Upper lobe of left lung (tissue), 6 donors: ENCODE data around the gene FOCAD. TPM values are rescaled to one million over a fixed set of nuclear protein-coding genes. Genes with fewer than 3 reads are reported as not detected.

Source experiments
- ATAC-seq, 2 donors: fragments of 200-7000 bp; cut with Tn5 transposase; one replicate each; pipeline ENCODE4 v1.9.1; 2022; ENCODE audit warnings: mild to moderate bottlenecking in 2 of 2, moderate library complexity in 2 of 2; ENCODE audit not compliant: low FRiP score in 2 of 2
- DNase-seq, 2 donors: peaks; one replicate each; pipeline ENCODE4 v3.0.0-alpha.2; 2019 to 2020
- H3K27ac ChIP-seq, 4 donors: fragments of 200-600 bp; sonication (generic); one replicate each; pipeline ENCODE4 v1.5.1; 2016 to 2019
- H3K27me3 ChIP-seq, 4 donors: fragments of 200-600 bp; sonication (generic); one replicate each; pipeline ENCODE4 v1.5.1; 2017 to 2019
- H3K36me3 ChIP-seq, 4 donors: fragments of 200-600 bp; sonication (generic); one replicate each; pipeline ENCODE4 v1.5.1; 2016 to 2019
- H3K4me1 ChIP-seq, 4 donors: fragments of 200-600 bp; sonication (generic); one replicate each; pipeline ENCODE4 v1.5.1; 2018 to 2019
- H3K4me3 ChIP-seq, 4 donors: fragments of 200-600 bp; sonication (generic); one replicate each; pipeline ENCODE4 v1.5.1; 2017 to 2019; ENCODE audit warnings: mild to moderate bottlenecking in 2 of 4, moderate library complexity in 1 of 4
- H3K9me3 ChIP-seq, 4 donors: fragments of 200-600 bp; sonication (generic); one replicate each; pipeline ENCODE4 v1.5.1; 2018 to 2019
- CTCF ChIP-seq, 6 experiments: fragments of 450-650 bp in 4 of 6; fragments of 200-600 bp in 2 of 6; sonication (generic) in 2 of 6; IDR thresholded peaks; one replicate each; pipeline ENCODE4 v1.5.1; 2016 to 2019; ENCODE audit warnings: antibody characterized with exemption in 6 of 6
- EP300 ChIP-seq, 4 donors: sonication (generic); formaldehyde crosslinking; IDR thresholded peaks; one replicate each; pipeline ENCODE4 v1.5.1; 2017; ENCODE audit warnings: antibody characterized with exemption in 4 of 4, control low read depth in 2 of 4
- POLR2A ChIP-seq, 4 donors: fragments of 450-650 bp; IDR thresholded peaks; one replicate each; pipeline ENCODE4 v1.5.1; 2016 to 2017; ENCODE audit warnings: antibody characterized with exemption in 4 of 4, mild to moderate bottlenecking in 2 of 4
- POLR2AphosphoS5 ChIP-seq, 2 donors: sonication (generic); formaldehyde crosslinking; IDR thresholded peaks; one replicate each; pipeline ENCODE4 v1.5.1; 2017; ENCODE audit warnings: antibody characterized with exemption in 2 of 2
- WGBS, 2 donors: methylation state at CpG; one replicate each; pipeline ENCODE4 v1.1.5; 2017 to 2018; 5-methylcytosine and 5-hydroxymethylcytosine counted together
- total RNA-seq, 6 donors: library from RNA; depleted of rRNA in 4 of 6; stranded (reverse); fragments of >200 nt in 4 of 6; gene quantifications; one replicate each; pipeline versions ENCODE4 v1.1.0 to v1.2.1, GENCODE V29; 2016 to 2021
- donor health status: DM: no; HTN: no; CAD: no; lungs with moderate emphysema.
- donor health status: DM: no; HTN: yes; CAD: no; lungs with severe emphysema.

The FOCAD gene
- total RNA-seq, 6 donors from 2014 or later: 21.0 to 83.8 (median 28.3) TPM

- H3K9me3 ChIP-seq: no peaks in the 10 kb centered on the region
- peaks cover 20 to 33% (median 22%) of the 10 kb centered on the region in 4 donors for H3K4me1 ChIP-seq
- ATAC-seq (no peak), DNase-seq (no peak)
- TF ChIP-seq POLR2AphosphoS5 (IDR thresholded peaks at IDR 0.05) (no peak), POLR2A (IDR thresholded peaks at IDR 0.05) (no peak), EP300 (IDR thresholded peaks at IDR 0.05) (no peak), CTCF (IDR thresholded peaks at IDR 0.05) (no peak)
- H3K36me3 ChIP-seq: peaks cover 0 to 16% (median 0%) of the 10 kb centered on the region in 4 donors
- H3K4me3 ChIP-seq: no peak overlapping the region
- H3K27me3 ChIP-seq: no peaks in the 10 kb centered on the region
- WGBS, 2 donors: 92 to 94% methylated on average over 6 of the region's 6 CpGs
- H3K27ac ChIP-seq: no peak overlapping the region
Observed at GRCh38 chr9:20985851-20986600, 302.0 kb downstream of the FOCAD start.

GRCh38 chr9:20987521-20987920 is 303.5 kb downstream of the FOCAD start:
- 70 to 82% methylated on average over 1 of the region's 1 CpG for WGBS, 2 donors

GRCh38 chr9:20988061-20988460 is 304.0 kb downstream of the FOCAD start:
- H3K36me3 ChIP-seq: peaks cover 0 to 16% (median 0%) of the 10 kb centered on the region in 4 donors
- no peak for ATAC-seq
- no peak for DNase-seq

More at GRCh38 chr9:20987521-20987920, 303.5 kb downstream of the FOCAD start:
- H3K27ac ChIP-seq: no peak overlapping the region
- TF ChIP-seq POLR2AphosphoS5 (IDR thresholded peaks at IDR 0.05) (no peak), POLR2A (IDR thresholded peaks at IDR 0.05) (no peak), CTCF (IDR thresholded peaks at IDR 0.05) (no peak), EP300 (IDR thresholded peaks at IDR 0.05) (no peak)
- peaks cover 0 to 16% (median 0%) of the 10 kb centered on the region in 4 donors for H3K36me3 ChIP-seq
- DNase-seq (no peak), ATAC-seq (no peak)
- H3K4me1 ChIP-seq: peaks cover 10 to 24% (median 11%) of the 10 kb centered on the region in 4 donors
- H3K27me3 ChIP-seq: no peaks in the 10 kb centered on the region
- no peak overlapping the region for H3K4me3 ChIP-seq
- H3K9me3 ChIP-seq: no peaks in the 10 kb centered on the region

GRCh38 chr9:20988671-20989315 is 304.7 kb downstream of the FOCAD start:
- Histone ChIP-seq H3K27ac (no peak overlapping the region), H3K9me3 (no peaks in the 10 kb centered on the region), H3K36me3 (peaks cover 0 to 16% (median 0%) of the 10 kb centered on the region in 4 donors), H3K27me3 (no peaks in the 10 kb centered on the region), H3K4me3 (no peak overlapping the region), H3K4me1 (peaks cover 10 to 24% (median 11%) of the 10 kb centered on the region in 4 donors)
- 30 to 39% methylated on average over 3 of the region's 3 CpGs for WGBS, 2 donors
- DNase-seq: no peak
- no peak for ATAC-seq
- TF ChIP-seq POLR2AphosphoS5 (IDR thresholded peaks at IDR 0.05): no peak
- no peak for TF ChIP-seq EP300 (IDR thresholded peaks at IDR 0.05)
- TF ChIP-seq CTCF (IDR thresholded peaks at IDR 0.05): no peak
- TF ChIP-seq POLR2A (IDR thresholded peaks at IDR 0.05): no peak

More at GRCh38 chr9:20988061-20988460, 304.0 kb downstream of the FOCAD start:
- peaks cover 10 to 24% (median 11%) of the 10 kb centered on the region in 4 donors for H3K4me1 ChIP-seq
- WGBS, 2 donors: 78 to 92% methylated on average over 3 of the region's 3 CpGs
- H3K9me3 ChIP-seq: no peaks in the 10 kb centered on the region
- no peaks in the 10 kb centered on the region for H3K27me3 ChIP-seq
- TF ChIP-seq POLR2A (IDR thresholded peaks at IDR 0.05) (no peak), EP300 (IDR thresholded peaks at IDR 0.05) (no peak), CTCF (IDR thresholded peaks at IDR 0.05) (no peak), POLR2AphosphoS5 (IDR thresholded peaks at IDR 0.05) (no peak)
- H3K4me3 ChIP-seq: no peak overlapping the region
- no peak overlapping the region for H3K27ac ChIP-seq
